ENCODE measurements around the gene STK16. TPM values are rescaled to one million over a fixed set of nuclear protein-coding genes. Genes with fewer than 3 reads are reported as not detected.

The STK16 gene
- total and polyA plus RNA-seq, 2 of the 13 experiments (the other 11 are each of a cell fraction or from before 2014, with no cell fraction given): 28.0 to 50.9 TPM

DNA sequence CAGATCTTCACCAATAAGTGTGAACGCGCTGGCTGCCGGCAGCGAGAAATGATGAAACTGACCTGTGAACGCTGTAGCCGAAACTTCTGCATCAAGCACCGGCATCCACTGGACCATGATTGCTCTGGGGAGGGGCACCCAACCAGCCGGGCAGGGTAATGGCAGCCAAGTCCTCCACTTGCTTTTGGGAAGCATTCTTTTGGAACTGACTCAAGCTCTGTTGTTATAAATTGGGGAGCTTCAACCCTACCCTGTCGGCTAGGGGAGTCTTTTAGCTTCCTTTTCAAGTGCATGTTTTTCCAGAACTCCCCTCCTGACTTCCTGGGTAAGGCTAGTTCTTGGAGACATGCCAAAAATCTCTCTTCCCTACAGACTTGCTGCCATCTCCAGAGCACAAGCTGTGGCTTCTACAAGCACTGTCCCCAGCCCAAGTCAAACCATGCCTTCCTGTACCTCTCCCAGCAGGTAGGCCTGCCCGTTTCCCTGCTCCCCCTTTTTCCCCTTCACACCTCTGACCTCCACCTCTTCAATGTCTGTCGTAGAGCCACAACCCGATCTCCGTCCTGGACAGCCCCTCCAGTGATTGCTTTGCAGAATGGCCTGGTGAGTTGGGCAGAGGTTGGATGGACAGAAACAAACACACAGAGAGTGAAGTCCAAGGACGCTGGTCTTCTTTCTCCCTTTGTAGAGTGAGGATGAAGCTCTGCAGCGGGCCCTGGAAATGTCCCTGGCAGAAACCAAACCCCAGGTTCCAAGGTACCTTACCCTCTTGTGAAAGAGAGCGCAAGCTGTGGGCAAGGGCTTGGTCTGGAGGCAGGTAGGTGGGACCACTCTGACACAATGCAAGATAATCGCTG lies 37.2 kb upstream of the STK16 start (continued):
- TF ChIP-seq ZKSCAN5 (CRISPR knock-in tag; IDR thresholded peaks at IDR 0.05) (no peak), HNRNPH1 (optimal IDR thresholded peaks at IDR 0.05; ENCODE audit: low read depth, low read length) (peak; percentile 75), RBM22 (optimal IDR thresholded peaks at IDR 0.05; ENCODE audit: low read length) (no peak), SAP130 (CRISPR knock-in tag; IDR thresholded peaks at IDR 0.05; ENCODE audit: low read depth) (peak; percentile 85), ATF4 (CRISPR knock-in tag; IDR thresholded peaks at IDR 0.05) (peak in 1 of 2 experiments; percentile 70; a peak in 2 of 4 replicates), ZNF292 (CRISPR knock-in tag; IDR thresholded peaks at IDR 0.05; ENCODE audit: borderline replicate concordance, low read depth) (0 out of 2 replicates have a peak, but pooled peaks have one; percentile 26), ZBTB38 (CRISPR knock-in tag; IDR thresholded peaks at IDR 0.05) (peak; percentile 60), ZNF33B (CRISPR knock-in tag; IDR thresholded peaks at IDR 0.05) (no peak), FOSL2 (CRISPR knock-in tag; IDR thresholded peaks at IDR 0.05) (peak; percentile 46; the same call in 1 of the 2 replicates), CCAR2 (optimal IDR thresholded peaks at IDR 0.05; ENCODE audit: low read depth, low read length) (peak; percentile 26), RFXAP (CRISPR knock-in tag; IDR thresholded peaks at IDR 0.05; ENCODE audit: borderline replicate concordance) (peak; percentile 73; the same call in 1 of the 2 replicates), WIZ (CRISPR knock-in tag; IDR thresholded peaks at IDR 0.05) (0 out of 2 replicates have a peak, but pooled peaks have one; percentile 36), ZNF431 (CRISPR knock-in tag; IDR thresholded peaks at IDR 0.05; ENCODE audit: borderline replicate concordance, low read depth) (no peak), TCF12 (IDR thresholded peaks at IDR 0.05) (no peak), TCF12 (CRISPR knock-in tag; IDR thresholded peaks at IDR 0.05) (no peak), MZF1 (CRISPR knock-in tag; IDR thresholded peaks at IDR 0.05; ENCODE audit: borderline replicate concordance) (0 out of 2 replicates have a peak, but pooled peaks have one; percentile 34), ZNF572 (CRISPR knock-in tag; IDR thresholded peaks at IDR 0.05) (no peak), SP1 (IDR thresholded peaks at IDR 0.05) (no peak), SP1 (CRISPR knock-in tag; IDR thresholded peaks at IDR 0.05) (no peak; the same call in 1 of the 2 replicates), ZNF329 (CRISPR knock-in tag; IDR thresholded peaks at IDR 0.05; ENCODE audit: low read depth) (no peak), GABPA (IDR thresholded peaks at IDR 0.05; ENCODE audit: low read depth, low read length) (no peak), GABPA (CRISPR knock-in tag; IDR thresholded peaks at IDR 0.05; ENCODE audit: low read depth) (no peak), ATF7 (IDR thresholded peaks at IDR 0.05) (no peak), ATF7 (CRISPR knock-in tag; IDR thresholded peaks at IDR 0.05) (no peak), ZFX (CRISPR knock-in tag; IDR thresholded peaks at IDR 0.05; ENCODE audit: low read depth) (peak; percentile 79), MAX (IDR thresholded peaks at IDR 0.05) (peak; percentile 52; the same call in 1 of the 2 replicates), SRY (CRISPR knock-in tag; IDR thresholded peaks at IDR 0.05) (no peak)
- TF ChIP-seq, protein P1, sequence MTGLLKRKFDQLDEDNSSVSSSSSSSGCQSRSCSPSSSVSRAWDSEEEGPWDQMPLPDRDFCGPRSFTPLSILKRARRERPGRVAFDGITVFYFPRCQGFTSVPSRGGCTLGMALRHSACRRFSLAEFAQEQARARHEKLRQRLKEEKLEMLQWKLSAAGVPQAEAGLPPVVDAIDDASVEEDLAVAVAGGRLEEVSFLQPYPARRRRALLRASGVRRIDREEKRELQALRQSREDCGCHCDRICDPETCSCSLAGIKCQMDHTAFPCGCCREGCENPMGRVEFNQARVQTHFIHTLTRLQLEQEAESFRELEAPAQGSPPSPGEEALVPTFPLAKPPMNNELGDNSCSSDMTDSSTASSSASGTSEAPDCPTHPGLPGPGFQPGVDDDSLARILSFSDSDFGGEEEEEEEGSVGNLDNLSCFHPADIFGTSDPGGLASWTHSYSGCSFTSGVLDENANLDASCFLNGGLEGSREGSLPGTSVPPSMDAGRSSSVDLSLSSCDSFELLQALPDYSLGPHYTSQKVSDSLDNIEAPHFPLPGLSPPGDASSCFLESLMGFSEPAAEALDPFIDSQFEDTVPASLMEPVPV (CRISPR knock-in tag; IDR thresholded peaks at IDR 0.05): no peak; the same call in 1 of the 2 replicates
- TF ChIP-seq, protein P2, sequence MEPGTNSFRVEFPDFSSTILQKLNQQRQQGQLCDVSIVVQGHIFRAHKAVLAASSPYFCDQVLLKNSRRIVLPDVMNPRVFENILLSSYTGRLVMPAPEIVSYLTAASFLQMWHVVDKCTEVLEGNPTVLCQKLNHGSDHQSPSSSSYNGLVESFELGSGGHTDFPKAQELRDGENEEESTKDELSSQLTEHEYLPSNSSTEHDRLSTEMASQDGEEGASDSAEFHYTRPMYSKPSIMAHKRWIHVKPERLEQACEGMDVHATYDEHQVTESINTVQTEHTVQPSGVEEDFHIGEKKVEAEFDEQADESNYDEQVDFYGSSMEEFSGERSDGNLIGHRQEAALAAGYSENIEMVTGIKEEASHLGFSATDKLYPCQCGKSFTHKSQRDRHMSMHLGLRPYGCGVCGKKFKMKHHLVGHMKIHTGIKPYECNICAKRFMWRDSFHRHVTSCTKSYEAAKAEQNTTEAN (CRISPR knock-in tag; conservative IDR thresholded peaks at IDR 0.05): no peak
